ENCODE measurements around the gene RERE. TPM values are rescaled to one million over a fixed set of nuclear protein-coding genes. Genes with fewer than 3 reads are reported as not detected.

Gene RERE
- total and polyA plus RNA-seq, 2 donors, result 69.0 to 168 TPM

DNA sequence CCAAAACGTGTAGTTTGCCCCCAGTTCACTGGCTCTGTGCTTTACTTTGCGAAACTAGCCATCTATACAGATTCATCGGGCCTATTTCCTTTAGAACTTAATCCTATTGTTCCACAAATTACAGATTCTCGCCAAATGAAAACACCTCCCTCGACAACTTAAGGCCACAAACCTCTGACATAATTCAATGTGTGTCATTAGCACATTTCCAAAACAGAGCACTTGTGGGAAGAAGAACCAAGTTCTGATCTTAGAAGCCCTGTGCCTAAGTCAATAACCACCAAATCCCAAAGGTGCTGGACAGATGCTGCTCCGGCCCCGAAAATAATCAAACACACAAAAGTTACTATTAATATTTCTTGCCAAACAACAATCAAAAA, 405.6 kb downstream of the RERE start:
- no peak for DNase-seq (ENCODE audit: extremely low spot score)
- Histone ChIP-seq H3K27ac (ENCODE audit: low read depth) (no peak overlapping the region), H3K36me3 (ENCODE audit: insufficient read depth) (no peaks in the 10 kb centered on the region), H3K4me3 (ENCODE audit: low read depth, low read length) (no peak overlapping the region), H3K4me1 (ENCODE audit: insufficient read depth) (peaks cover 4% of the 10 kb centered on the region)
- 51% methylated on average over 7 of the region's 7 CpGs for WGBS

DNA sequence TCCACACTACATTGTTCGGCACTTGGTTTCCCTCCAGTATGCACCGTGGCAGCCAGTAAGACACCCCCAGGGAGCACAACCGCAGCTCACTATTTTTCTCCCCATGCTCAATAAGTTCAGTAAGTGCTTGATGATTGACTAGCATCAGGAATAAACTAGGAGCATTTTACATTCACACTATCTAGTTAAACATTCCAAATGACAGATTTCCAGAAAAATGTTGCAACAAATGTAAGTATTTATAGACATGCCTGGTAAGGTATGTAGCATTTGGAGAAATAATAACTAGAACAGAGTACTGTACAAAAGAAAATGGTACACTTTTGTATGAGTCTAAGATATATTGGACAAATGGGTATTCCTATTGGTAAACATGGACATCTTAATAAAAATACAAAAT, 406.6 kb downstream of the RERE start:
- WGBS, result 84% methylated on average over 3 of the region's 3 CpGs
- peaks cover 4% of the 10 kb centered on the region for H3K4me1 ChIP-seq (ENCODE audit: insufficient read depth)
- no peak overlapping the region for H3K27ac ChIP-seq (ENCODE audit: low read depth)
- H3K4me3 ChIP-seq (ENCODE audit: low read depth, low read length), result no peak overlapping the region
- DNase-seq (ENCODE audit: extremely low spot score), result no peak
- H3K36me3 ChIP-seq (ENCODE audit: insufficient read depth), result no peaks in the 10 kb centered on the region

DNA sequence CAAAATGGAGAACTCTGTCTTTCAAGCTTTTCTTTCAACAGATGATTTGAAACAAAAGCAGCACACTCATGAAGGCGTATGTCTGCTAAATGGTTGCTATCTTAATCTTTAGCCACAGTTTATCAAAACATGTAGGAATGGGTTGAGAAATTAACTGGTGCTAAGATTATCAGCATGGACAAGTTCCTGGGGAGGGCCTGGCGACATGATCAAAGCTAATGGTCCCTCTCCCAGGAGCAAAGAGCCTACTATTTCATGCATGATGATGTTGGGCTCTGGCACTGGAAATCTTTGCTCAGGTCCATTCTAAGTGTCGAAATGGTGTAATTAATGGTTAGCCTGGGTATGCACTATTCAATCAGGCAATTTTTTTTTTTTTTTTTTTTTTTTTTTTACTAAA, 407.8 kb downstream of the RERE start:
- Histone ChIP-seq H3K4me3 (ENCODE audit: low read depth, low read length) (no peak overlapping the region), H3K27ac (ENCODE audit: low read depth) (no peak overlapping the region), H3K4me1 (ENCODE audit: insufficient read depth) (peaks cover 4% of the 10 kb centered on the region), H3K36me3 (ENCODE audit: insufficient read depth) (no peaks in the 10 kb centered on the region)
- DNase-seq (ENCODE audit: extremely low spot score), result no peak
- 72% methylated on average over 3 of the region's 3 CpGs for WGBS

DNA sequence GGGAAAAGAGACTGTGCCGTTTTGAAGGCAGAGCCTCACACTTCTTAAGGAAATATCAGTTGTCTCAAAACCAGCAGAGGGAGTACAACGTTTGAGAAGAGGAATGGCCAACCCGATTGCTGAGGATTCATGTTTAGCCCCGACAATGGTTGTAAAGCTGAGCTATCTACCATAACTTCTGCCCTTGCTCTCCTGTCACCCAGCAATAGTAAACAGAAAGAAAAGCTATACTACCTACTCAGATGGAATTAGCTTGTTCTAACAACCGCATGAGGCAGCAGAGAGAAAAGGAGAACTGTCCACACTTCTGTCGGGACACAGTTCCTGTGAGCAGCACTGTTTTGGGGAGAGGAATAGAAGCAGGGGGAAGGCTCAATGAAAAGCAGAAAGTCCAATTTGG, 408.3 kb downstream of the RERE start:
- Histone ChIP-seq H3K27ac (ENCODE audit: low read depth) (no peak overlapping the region), H3K4me3 (ENCODE audit: low read depth, low read length) (no peak overlapping the region), H3K4me1 (ENCODE audit: insufficient read depth) (peaks cover 4% of the 10 kb centered on the region), H3K36me3 (ENCODE audit: insufficient read depth) (no peaks in the 10 kb centered on the region)
- WGBS, result 2% methylated on average over 6 of the region's 6 CpGs
- no peak for DNase-seq (ENCODE audit: extremely low spot score)

DNA sequence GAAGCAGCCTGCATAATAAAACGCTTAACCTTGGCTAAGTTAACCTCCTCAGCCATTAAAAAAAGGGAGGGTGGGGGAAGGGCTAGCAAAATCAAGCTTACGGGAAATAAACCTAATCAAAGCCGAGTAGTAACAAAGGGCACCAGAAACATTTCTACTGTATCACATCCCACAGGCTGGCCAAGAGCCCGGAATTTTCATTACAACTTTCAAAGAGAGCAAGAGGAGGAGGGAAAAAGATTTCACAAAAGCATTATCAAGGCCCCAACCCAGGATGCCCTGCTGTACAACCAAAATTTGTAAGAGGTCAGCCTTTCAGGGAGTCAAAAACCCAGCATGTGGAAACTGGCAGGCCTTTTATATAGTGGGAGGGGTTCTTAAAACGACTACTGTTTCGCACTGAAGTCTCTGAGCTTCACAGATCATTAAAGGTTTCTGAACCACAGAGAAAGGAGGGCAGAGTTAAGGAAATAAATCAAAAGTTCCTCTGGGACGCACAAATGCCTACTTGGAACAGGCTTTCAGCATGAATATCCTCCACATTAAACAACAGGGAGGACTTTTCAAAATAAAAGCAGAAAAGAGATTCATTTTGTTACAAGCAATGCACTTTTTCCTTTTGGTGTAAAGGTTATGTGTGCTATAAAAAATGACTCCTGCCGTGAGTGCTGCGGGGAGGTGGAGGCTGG, 409.1 kb downstream of the RERE start:
- Histone ChIP-seq H3K4me3 (ENCODE audit: low read depth, low read length) (no peak overlapping the region), H3K4me1 (ENCODE audit: insufficient read depth) (peaks cover 4% of the 10 kb centered on the region), H3K36me3 (ENCODE audit: insufficient read depth) (no peaks in the 10 kb centered on the region), H3K27ac (ENCODE audit: low read depth) (peak overlapping the region; percentile 35)
- 12% methylated on average over 9 of the region's 9 CpGs for WGBS
- DNase-seq (ENCODE audit: extremely low spot score), result peak; percentile 81

DNA sequence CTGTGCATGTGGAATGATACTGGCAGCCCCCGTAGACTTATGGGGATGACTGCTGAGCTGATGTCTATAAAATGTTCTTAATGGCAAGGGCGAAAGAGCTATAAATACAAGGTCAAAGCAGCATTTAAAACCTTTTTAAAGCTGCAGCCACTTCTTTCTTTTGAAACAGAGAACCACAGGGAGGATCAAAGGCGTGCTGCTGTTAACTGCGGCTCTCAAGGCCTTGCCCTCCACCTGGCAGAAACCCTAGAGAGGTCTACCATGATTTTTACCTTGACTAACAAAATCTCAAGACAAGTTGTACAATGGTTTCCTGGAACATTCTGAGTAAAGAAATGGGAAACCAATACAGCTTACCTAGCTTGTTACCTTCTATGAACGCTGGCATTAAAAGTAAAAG, 409.8 kb downstream of the RERE start:
- H3K4me3 ChIP-seq (ENCODE audit: low read depth, low read length), result no peak overlapping the region

DNA sequence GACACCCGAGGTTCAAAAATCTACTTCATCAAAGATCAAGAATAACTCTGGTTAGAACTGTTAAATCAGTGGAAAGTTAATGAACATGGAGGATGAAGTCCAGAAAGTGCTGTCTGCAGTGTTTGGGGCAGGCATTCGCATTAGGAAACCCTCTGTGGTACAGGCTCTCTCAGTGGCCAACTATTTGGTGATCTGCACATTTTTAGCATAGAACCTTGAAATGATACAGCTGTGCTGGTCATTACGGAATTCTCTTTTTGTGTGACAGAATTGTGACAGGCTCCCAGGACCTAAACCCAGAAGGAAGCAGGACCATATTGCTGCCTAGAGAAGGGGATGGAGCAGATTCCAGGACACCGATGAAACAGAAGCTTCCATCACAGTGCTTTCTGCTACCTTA, 410.5 kb downstream of the RERE start:
- H3K4me3 ChIP-seq (ENCODE audit: low read depth, low read length), result no peak overlapping the region
- DNase-seq (ENCODE audit: extremely low spot score), result no peak
- no peaks in the 10 kb centered on the region for H3K36me3 ChIP-seq (ENCODE audit: insufficient read depth)
- WGBS, result 56% methylated on average over 4 of the region's 4 CpGs
- H3K4me1 ChIP-seq (ENCODE audit: insufficient read depth), result peaks cover 3% of the 10 kb centered on the region
- no peak overlapping the region for H3K27ac ChIP-seq (ENCODE audit: low read depth)

More for the DNA sequence above, 409.8 kb downstream of the RERE start:
- 52% methylated on average over 5 of the region's 5 CpGs for WGBS
- Histone ChIP-seq H3K4me1 (ENCODE audit: insufficient read depth) (peaks cover 4% of the 10 kb centered on the region), H3K27ac (ENCODE audit: low read depth) (peak overlapping the region; percentile 30), H3K36me3 (ENCODE audit: insufficient read depth) (no peaks in the 10 kb centered on the region)
- DNase-seq (ENCODE audit: extremely low spot score), result no peak

DNA sequence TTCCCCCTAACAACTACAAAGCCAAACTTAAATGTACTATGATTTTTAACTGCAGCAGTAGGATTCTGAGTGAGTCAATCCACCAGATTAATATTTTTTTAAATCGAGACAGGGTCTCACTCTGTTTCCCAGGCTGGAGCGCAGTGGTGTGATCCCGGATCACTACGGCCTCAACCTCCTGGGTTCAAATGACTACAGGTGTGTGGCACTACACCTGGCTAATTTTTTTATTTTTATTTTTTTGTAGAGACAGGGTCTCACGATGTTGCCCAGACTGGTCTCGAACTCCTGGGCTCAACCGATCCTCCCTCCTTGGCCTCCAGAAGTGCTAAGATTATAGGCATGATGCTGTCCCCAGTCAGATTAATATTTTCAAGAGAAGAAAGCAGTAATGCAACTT, 411.4 kb downstream of the RERE start:
- Histone ChIP-seq H3K36me3 (ENCODE audit: insufficient read depth) (no peaks in the 10 kb centered on the region), H3K4me1 (ENCODE audit: insufficient read depth) (peaks cover 2% of the 10 kb centered on the region), H3K4me3 (ENCODE audit: low read depth, low read length) (no peak overlapping the region), H3K27ac (ENCODE audit: low read depth) (no peak overlapping the region)
- no peak for DNase-seq (ENCODE audit: extremely low spot score)
- 97% methylated on average over 7 of the region's 7 CpGs for WGBS

DNA sequence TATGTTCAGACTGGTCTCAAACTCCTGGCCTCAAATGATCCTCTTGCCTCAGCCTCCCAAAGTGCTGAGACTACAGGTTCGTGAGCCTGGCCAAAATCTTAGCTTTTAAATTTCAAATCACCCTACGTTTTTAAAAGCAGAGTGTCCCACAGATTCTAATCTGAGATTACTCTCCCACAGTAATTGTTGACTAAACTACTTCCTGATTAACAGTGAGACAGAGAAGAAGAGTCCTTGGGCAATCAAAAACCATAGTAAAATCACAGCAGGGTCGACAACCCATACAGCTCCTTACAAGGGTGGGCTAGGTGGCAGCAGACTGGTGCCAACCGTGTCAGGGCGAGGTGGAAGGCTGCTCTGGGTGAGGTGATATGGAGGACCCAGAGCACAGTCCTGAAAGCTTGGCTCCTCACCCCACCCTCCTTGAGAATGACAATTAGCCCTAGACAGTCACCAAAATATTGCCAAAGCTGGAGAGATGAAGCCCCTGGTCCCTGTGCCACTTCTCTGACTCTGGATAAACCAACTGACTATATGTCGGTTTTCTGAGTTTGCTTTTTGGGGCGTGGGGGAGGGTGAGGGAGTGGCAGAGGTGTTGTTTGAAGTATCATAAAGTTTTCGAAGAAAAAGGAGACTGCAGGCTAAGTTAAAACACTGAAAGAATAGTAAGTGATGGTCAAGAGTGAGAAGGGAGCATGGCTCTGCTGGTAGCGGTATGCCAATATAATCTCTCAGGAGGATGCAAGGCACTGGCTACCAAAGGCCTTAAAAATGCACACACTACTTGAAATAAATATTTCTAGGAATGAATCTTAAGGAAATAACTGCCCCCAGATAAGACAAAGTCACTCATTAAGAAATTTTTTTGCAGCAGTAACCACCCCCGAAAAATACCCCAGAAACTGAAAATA, 412.7 kb downstream of the RERE start:
- Histone ChIP-seq H3K4me1 (ENCODE audit: insufficient read depth) (peaks cover 2% of the 10 kb centered on the region), H3K27ac (ENCODE audit: low read depth) (no peak overlapping the region), H3K36me3 (ENCODE audit: insufficient read depth) (no peaks in the 10 kb centered on the region), H3K4me3 (ENCODE audit: low read depth, low read length) (no peak overlapping the region)
- no peak for DNase-seq (ENCODE audit: extremely low spot score)
- 85% methylated on average over 10 of the region's 10 CpGs for WGBS

DNA sequence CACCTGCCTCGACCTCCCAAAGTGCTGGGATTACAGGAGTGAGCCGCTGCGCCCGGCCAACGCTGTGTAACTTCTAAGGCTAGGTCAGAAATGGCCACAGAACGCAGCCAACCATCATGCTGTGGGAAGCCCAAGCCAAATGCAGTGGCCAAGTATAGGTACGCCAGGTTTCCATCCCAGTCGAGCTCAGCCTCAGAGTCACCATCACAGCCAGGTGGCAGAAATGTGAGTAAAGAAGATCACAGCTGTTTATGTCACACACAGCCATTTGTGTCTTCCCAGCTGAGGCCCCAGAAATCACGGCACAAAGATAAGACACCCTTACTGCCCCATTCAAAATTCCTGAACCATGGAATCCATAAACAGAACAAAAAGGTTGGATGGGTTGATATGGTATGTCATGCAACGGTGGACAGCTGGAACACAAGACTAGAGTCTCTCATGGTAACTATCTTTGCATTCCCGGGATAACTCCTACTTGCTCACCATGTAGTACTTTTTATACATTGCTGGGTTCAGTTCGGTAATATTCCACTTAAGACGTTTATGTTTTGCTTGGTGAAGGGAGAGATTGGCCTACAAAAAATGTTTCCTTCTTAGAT, 415.2 kb downstream of the RERE start:
- Histone ChIP-seq H3K27ac (ENCODE audit: low read depth) (no peak overlapping the region), H3K4me1 (ENCODE audit: insufficient read depth) (no peaks in the 10 kb centered on the region), H3K36me3 (ENCODE audit: insufficient read depth) (no peaks in the 10 kb centered on the region), H3K4me3 (ENCODE audit: low read depth, low read length) (no peak overlapping the region)
- DNase-seq (ENCODE audit: extremely low spot score), result no peak
- 85% methylated on average over 13 of the region's 13 CpGs for WGBS

DNA sequence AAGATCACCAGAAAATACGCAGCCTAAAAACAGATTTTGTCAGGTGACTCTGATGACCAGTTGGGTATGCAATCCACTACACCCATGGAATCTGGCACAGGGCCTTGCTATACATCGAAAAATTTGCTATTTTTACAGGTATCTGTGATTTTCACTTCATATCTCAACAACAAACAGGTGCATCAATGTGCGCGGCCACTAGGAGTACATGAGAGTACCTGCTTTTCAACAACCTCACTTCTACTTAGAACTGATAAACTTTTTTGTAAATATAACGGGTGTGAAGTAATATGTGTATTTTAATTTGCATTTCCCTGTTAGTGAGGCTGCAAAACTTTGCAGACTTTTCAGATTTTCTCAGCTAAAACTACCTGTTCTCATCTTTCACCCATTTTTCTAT, 418.8 kb downstream of the RERE start:
- no peak for DNase-seq (ENCODE audit: extremely low spot score)
- H3K4me1 ChIP-seq (ENCODE audit: insufficient read depth), result peaks cover 7% of the 10 kb centered on the region
- H3K36me3 ChIP-seq (ENCODE audit: insufficient read depth), result no peaks in the 10 kb centered on the region
- 89% methylated on average over 5 of the region's 5 CpGs for WGBS
- H3K27ac ChIP-seq (ENCODE audit: low read depth), result no peak overlapping the region
- H3K4me3 ChIP-seq (ENCODE audit: low read depth, low read length), result no peak overlapping the region

DNA sequence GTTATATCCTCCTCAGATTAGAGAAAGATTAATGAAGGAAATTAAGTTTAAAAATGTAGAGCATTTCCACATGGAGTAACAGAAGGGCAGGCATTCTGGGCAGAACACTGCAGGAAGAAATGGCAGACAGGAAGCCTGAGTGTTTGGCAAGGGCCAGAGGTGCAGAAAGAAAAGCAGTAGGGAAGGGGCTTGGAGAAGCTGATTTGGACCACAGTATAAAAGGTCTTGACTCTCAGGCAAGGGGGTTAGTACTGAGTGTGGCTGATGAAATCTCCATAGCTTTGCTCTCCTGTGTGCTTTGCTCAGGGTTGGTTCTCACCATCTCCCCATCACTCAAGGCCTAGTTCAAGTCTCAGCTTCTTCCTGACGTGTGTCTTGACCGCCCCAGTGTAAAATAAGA, 419.4 kb downstream of the RERE start:
- Histone ChIP-seq H3K4me3 (ENCODE audit: low read depth, low read length) (no peak overlapping the region), H3K4me1 (ENCODE audit: insufficient read depth) (peaks cover 7% of the 10 kb centered on the region), H3K36me3 (ENCODE audit: insufficient read depth) (no peaks in the 10 kb centered on the region), H3K27ac (ENCODE audit: low read depth) (no peak overlapping the region)
- 95% methylated on average over 2 of the region's 2 CpGs for WGBS
- DNase-seq (ENCODE audit: extremely low spot score), result no peak

DNA sequence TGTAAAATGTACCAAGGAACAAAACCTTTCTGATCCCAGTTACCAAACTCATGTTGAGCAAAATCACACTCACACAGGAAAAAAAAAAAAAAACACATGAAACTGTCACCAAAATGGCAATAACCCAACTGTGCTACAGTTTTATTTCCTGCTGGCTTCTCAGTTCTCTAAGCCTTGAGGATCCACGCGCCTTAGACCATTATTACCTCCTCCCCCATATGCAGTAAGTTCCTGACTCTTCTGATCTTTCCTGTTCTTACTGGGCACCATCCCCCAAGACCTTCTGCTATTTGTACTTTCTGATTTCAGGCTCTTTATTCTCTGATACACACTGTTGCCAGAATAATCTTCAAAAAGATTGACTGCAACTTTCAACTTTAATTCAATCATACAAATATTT, 419.9 kb downstream of the RERE start:
- Histone ChIP-seq H3K36me3 (ENCODE audit: insufficient read depth) (no peaks in the 10 kb centered on the region), H3K4me1 (ENCODE audit: insufficient read depth) (peaks cover 7% of the 10 kb centered on the region), H3K27ac (ENCODE audit: low read depth) (no peak overlapping the region), H3K4me3 (ENCODE audit: low read depth, low read length) (no peak overlapping the region)
- DNase-seq (ENCODE audit: extremely low spot score), result no peak
- WGBS, result 37% methylated on average over 2 of the region's 2 CpGs
